Measurements from ENCODE around the gene VPS45. TPM values are rescaled to one million over a fixed set of nuclear protein-coding genes. Genes with fewer than 3 reads are reported as not detected.
"Not testable (repeated sequence)": the region's sequence is repeated elsewhere in the genome, so short reads cannot be mapped to it uniquely, and the experiment has no call there.

Gene VPS45
- total and polyA plus RNA-seq, 12 donors: 26.6 to 73.6 (median 49.8) TPM

DNA sequence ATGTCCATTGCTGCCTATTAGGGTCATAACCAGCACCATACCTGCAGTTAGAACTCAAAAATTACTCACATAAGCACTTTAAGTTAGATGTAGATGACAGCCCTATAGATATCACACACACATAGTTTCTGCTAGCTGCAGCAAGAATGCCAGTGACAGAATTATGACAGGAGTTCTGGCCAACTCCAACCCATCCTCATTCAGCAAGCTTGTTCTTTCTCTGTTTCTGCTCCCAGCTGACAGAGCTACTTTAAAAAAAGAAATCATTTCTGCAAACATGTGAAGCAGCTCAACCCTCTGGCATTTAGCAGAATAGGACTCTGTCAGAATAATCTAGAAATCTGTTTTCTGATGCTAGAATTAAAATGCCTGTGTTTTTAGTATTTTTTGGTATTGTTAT is 33.2 kb upstream of the VPS45 start:
- ATAC-seq: no peak
- peaks cover 0 to 58% (median 0%) of the 10 kb centered on the region in 7 donors for H3K27me3 ChIP-seq
- DNase-seq: no peak
- H3K27ac ChIP-seq: no peak overlapping the region
- intact Hi-C loops (cut with DNase I): no loop called here
- H3K4me1 ChIP-seq: peaks cover 0 to 7% (median 0%) of the 10 kb centered on the region in 9 donors
- TF ChIP-seq, protein P1, sequence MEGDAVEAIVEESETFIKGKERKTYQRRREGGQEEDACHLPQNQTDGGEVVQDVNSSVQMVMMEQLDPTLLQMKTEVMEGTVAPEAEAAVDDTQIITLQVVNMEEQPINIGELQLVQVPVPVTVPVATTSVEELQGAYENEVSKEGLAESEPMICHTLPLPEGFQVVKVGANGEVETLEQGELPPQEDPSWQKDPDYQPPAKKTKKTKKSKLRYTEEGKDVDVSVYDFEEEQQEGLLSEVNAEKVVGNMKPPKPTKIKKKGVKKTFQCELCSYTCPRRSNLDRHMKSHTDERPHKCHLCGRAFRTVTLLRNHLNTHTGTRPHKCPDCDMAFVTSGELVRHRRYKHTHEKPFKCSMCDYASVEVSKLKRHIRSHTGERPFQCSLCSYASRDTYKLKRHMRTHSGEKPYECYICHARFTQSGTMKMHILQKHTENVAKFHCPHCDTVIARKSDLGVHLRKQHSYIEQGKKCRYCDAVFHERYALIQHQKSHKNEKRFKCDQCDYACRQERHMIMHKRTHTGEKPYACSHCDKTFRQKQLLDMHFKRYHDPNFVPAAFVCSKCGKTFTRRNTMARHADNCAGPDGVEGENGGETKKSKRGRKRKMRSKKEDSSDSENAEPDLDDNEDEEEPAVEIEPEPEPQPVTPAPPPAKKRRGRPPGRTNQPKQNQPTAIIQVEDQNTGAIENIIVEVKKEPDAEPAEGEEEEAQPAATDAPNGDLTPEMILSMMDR (IDR thresholded peaks at IDR 0.05): no peak
- no peaks in the 10 kb centered on the region for H3K9me3 ChIP-seq
- no peak overlapping the region for H3K4me3 ChIP-seq
- no peaks in the 10 kb centered on the region for H3K36me3 ChIP-seq

DNA sequence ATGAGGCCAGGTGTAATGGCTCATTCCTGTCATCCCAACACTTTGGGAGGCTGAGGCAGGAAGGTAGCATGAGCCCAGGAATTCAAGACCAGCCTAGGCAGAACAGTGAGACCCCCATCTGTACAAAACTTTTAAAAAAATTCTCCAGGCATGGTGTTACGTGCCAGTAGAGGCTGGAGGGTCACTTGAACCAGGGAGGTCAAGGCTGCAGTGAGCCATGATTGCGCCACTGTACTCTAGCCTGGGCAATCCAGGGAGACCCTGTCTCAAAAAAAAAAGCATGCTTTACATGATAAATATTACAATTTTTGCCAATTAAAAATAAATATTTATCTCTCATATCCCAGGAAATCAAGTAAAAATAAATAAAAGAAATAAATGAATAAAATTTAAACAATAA is 17.6 kb upstream of the VPS45 start:
- ATAC-seq (no peak), DNase-seq (no peak)
- H3K9me3 ChIP-seq: no peaks in the 10 kb centered on the region
- H3K4me1 ChIP-seq: peaks cover 0 to 28% (median 0%) of the 10 kb centered on the region in 9 donors
- H3K4me3 ChIP-seq: no peak overlapping the region
- no peak overlapping the region for H3K27ac ChIP-seq
- H3K36me3 ChIP-seq: peaks cover 0 to 11% (median 0%) of the 10 kb centered on the region in 9 donors
- intact Hi-C loops (cut with DNase I): loop anchor here (1.0 to 10.0 kb wide), 7 partner anchors 43 to 155 kb away; partner anchors contain the start of gene BOLA1 (in 2 of the 10)
- WGBS, 2 donors: 97 to 98% methylated on average over 2 of the region's 2 CpGs
- H3K27me3 ChIP-seq: peaks cover 0 to 21% (median 0%) of the 10 kb centered on the region in 7 donors
- TF ChIP-seq, protein P1 (IDR thresholded peaks at IDR 0.05): no peak

DNA sequence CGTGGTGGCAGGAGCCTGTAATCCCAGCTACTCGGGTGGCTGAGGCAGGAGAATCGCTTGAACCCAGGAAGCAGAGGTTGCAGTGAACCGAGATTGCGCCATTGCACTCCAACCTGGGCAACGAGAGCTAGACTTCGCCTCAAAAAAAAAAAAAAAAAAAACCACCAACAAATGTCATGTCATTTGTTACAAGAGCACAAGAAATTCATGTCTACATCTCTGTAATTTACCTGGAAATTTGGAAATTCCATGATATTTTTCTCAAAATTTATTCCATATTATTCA is 16.5 kb upstream of the VPS45 start:
- H3K27ac ChIP-seq: no peak overlapping the region
- no peak for DNase-seq
- peaks cover 0 to 21% (median 0%) of the 10 kb centered on the region in 7 donors for H3K27me3 ChIP-seq
- H3K9me3 ChIP-seq: peaks cover 0 to 2% (median 0%) of the 10 kb centered on the region in 11 donors
- intact Hi-C loops (cut with DNase I): loop anchor here in 7 of 10 donors (2.0 to 10.0 kb wide), 5 partner anchors 44 to 156 kb away; partner anchors contain the start of gene BOLA1 (in 2 of the 7)
- peaks cover 0 to 28% (median 0%) of the 10 kb centered on the region in 9 donors for H3K4me1 ChIP-seq
- 63 to 70% methylated on average over 7 of the region's 7 CpGs for WGBS, 2 donors
- ATAC-seq: no peak
- H3K4me3 ChIP-seq: no peak overlapping the region
- TF ChIP-seq, protein P1 (IDR thresholded peaks at IDR 0.05): no peak
- H3K36me3 ChIP-seq: peaks cover 0 to 11% (median 0%) of the 10 kb centered on the region in 9 donors

DNA sequence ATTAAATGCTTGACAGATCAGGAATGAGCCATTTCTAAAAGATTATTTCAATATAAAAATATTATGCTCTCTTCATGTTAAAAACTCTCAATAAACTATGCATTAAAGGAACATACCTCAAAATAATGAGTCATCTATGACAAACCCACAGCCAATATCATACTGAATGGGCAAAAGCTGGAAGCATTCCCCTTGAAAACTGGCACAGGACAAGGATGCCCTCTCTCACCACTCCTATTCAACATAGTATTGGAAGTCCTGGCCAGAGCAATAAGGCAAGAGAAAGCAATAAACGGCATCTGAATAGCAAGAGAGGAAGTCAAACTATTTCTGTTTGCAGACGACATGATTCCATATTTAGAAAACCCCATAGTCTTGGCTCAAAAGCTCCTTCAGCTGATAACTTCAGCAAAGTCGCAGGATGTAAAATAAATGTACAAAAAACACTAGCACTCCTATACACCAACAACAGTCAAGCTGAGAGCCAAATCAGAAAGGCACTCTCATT is 15.6 kb upstream of the VPS45 start:
- not testable (repeated sequence) for H3K9me3 ChIP-seq, H3K36me3 ChIP-seq, ATAC-seq, H3K27ac ChIP-seq, H3K4me3 ChIP-seq, DNase-seq
- WGBS, 2 donors: 10 to 17% methylated on average over 3 of the region's 3 CpGs
- Histone ChIP-seq H3K4me1 (peaks cover 0 to 34% (median 6%) of the 10 kb centered on the region in 9 donors), H3K27me3 (peaks cover 0 to 21% (median 0%) of the 10 kb centered on the region in 7 donors)
- intact Hi-C loops (cut with DNase I): loop anchor here in 7 of 10 donors (2.0 to 10.0 kb wide), 5 partner anchors 45 to 157 kb away; partner anchors contain the start of gene BOLA1 (in 2 of the 7)

DNA sequence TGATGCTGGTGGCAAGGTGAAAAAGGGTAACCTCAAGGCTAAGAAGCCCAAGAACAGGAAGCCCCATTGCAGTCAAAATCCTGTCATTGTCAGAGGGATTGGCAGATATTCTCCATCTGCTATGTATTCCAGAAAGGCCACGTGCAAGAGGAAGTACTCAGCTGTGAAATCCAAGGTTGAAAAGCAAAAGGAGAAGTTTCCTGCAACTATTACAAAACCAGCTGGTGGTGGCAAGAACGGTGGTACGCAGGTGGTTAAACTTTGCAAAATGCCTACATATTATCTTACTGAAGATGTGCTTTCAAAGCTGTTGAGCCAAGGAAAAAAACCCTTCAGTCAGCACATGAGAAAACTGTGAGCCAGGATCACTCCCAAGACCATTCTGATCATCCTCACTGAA is 13.7 kb upstream of the VPS45 start:
- H3K27ac ChIP-seq: no peak overlapping the region
- no peak for DNase-seq
- TF ChIP-seq, protein P1 (IDR thresholded peaks at IDR 0.05): no peak
- peaks cover 0 to 34% (median 6%) of the 10 kb centered on the region in 9 donors for H3K4me1 ChIP-seq
- H3K36me3 ChIP-seq: no peaks in the 10 kb centered on the region
- H3K4me3 ChIP-seq: no peak overlapping the region
- peaks cover 0 to 4% (median 0%) of the 10 kb centered on the region in 7 donors for H3K27me3 ChIP-seq
- 52 to 55% methylated on average over 3 of the region's 3 CpGs for WGBS, 2 donors
- ATAC-seq: no peak
- intact Hi-C loops (cut with DNase I): loop anchor here in 5 of 10 donors (5.0 to 10.0 kb wide), 4 partner anchors 47 to 159 kb away; partner anchors contain the start of gene BOLA1 (in 2 of the 5)
- H3K9me3 ChIP-seq: peaks cover 0 to 2% (median 0%) of the 10 kb centered on the region in 11 donors

DNA sequence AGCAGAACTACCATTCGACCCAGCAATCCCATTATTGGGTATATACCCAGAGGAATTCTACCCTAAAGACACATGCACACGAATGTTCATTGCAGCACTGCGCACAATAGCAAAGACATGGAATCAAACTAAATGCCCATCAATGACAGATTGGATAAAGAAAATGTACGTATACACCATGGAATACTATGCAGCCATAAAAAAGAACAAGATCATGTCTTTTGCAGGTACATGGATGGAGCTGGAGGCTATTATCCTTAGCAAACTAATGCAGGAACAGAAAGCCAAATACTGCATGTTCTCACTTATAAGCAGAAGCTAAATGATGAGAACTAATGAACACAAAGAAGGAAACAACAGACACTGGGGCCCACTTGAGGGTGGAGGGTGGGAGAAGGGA is 12.1 kb upstream of the VPS45 start:
- not testable (repeated sequence) for ATAC-seq

More for the DNA sequence above, 12.1 kb upstream of the VPS45 start:
- not testable (repeated sequence) for H3K27ac ChIP-seq, H3K36me3 ChIP-seq, H3K27me3 ChIP-seq, DNase-seq, H3K4me3 ChIP-seq, H3K9me3 ChIP-seq
- H3K4me1 ChIP-seq: peaks cover 0 to 32% (median 6%) of the 10 kb centered on the region in 9 donors
- WGBS, 2 donors: 94 to 98% methylated on average over 4 of the region's 4 CpGs
- intact Hi-C loops (cut with DNase I): loop anchor here in 2 of 10 donors (10.0 kb wide), 1 partner anchor 161 kb away; the partner anchor contains the start of gene BOLA1 (in 2 of the 2)

Data from heart right ventricle (tissue), 16 donors.